ENCODE data around the gene F8. TPM values are rescaled to one million over a fixed set of nuclear protein-coding genes. Genes with fewer than 3 reads are reported as not detected.

F8 gene
- total and polyA plus RNA-seq, 2 of the 4 experiments (the other 2 are of a cell fraction) = 1.4 to 1.5 TPM

DNA sequence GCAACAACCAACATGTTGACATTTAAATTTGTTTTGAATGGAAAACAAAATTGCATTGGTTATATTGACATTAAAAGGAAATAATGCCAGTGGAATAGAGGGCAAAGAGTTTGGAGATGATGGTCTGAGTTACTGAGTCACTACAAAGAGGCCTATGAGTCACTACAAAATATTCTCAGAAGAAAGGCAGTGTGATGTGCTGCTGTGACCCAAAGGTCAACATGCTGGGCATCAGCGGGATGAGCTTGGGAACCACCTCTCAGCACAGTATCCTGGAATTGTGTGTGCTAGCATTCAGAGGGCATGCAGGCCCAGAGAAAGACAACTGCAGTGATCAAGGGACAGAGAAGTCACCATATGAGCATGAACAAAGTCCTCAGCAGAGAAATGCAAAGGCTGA, 45.6 kb upstream of the F8 start:
- no peak overlapping the region for H2AK9ac ChIP-seq (replicated peaks; ENCODE audit: low read depth, low read length, poor library complexity)
- H3K4ac ChIP-seq (ENCODE audit: low read depth, low read length) = no peak overlapping the region; the same call in 1 of the 2 replicates
- no peaks in the 10 kb centered on the region for H3K9me3 ChIP-seq (ENCODE audit: control insufficient read depth, insufficient read depth, low read length)
- CTCF ChIA-PET = no interaction called here
- H2AK5ac ChIP-seq (ENCODE audit: low read depth, low read length) = no peak overlapping the region
- H3K14ac ChIP-seq (replicated peaks; ENCODE audit: low read depth, low read length) = no peak overlapping the region
- H3K4me1 ChIP-seq (ENCODE audit: control insufficient read depth, insufficient read depth, low read length) = peaks cover 6% of the 10 kb centered on the region
- H2BK120ac ChIP-seq (ENCODE audit: low read depth, low read length) = no peak overlapping the region
- H4K20me1 ChIP-seq (ENCODE audit: insufficient read depth, low read length) = no peaks in the 10 kb centered on the region
- whole genome bisulfite sequencing, 2 experiments (ENCODE audit: extremely low coverage in 2 of 2, insufficient read length in 1 of 2) = no CpG with 5 or more reads among the region's 1 CpG
- no peaks in the 10 kb centered on the region for H3K9me1 ChIP-seq (ENCODE audit: insufficient read depth, low read length)
- TF ChIP-seq FOS (IDR thresholded peaks at IDR 0.05; ENCODE audit: low read depth, low read length) (peak; percentile 68), CHD1 (IDR thresholded peaks at IDR 0.05; ENCODE audit: low read depth, low read length) (no peak), MAZ (IDR thresholded peaks at IDR 0.05; ENCODE audit: borderline replicate concordance, low read depth, low read length) (no peak), MAFK (IDR thresholded peaks at IDR 0.05; ENCODE audit: low read depth, low read length) (no peak), BHLHE40 (IDR thresholded peaks at IDR 0.05; ENCODE audit: low read depth, low read length) (0 out of 2 replicates have a peak, but pooled peaks have one; percentile 21), RAD21 (IDR thresholded peaks at IDR 0.05; ENCODE audit: low read length) (no peak), RFX5 (IDR thresholded peaks at IDR 0.05; ENCODE audit: low read depth, low read length) (no peak)
- TF ChIP-seq, protein P1, sequence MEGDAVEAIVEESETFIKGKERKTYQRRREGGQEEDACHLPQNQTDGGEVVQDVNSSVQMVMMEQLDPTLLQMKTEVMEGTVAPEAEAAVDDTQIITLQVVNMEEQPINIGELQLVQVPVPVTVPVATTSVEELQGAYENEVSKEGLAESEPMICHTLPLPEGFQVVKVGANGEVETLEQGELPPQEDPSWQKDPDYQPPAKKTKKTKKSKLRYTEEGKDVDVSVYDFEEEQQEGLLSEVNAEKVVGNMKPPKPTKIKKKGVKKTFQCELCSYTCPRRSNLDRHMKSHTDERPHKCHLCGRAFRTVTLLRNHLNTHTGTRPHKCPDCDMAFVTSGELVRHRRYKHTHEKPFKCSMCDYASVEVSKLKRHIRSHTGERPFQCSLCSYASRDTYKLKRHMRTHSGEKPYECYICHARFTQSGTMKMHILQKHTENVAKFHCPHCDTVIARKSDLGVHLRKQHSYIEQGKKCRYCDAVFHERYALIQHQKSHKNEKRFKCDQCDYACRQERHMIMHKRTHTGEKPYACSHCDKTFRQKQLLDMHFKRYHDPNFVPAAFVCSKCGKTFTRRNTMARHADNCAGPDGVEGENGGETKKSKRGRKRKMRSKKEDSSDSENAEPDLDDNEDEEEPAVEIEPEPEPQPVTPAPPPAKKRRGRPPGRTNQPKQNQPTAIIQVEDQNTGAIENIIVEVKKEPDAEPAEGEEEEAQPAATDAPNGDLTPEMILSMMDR (conservative IDR thresholded peaks at IDR 0.05; ENCODE audit: low read depth, low read length) = no peak
- H3K23ac ChIP-seq (ENCODE audit: low read depth, low read length) = no peak overlapping the region
- H3K18ac ChIP-seq (ENCODE audit: low read depth, low read length) = no peak overlapping the region
- no peak overlapping the region for H3K9ac ChIP-seq (ENCODE audit: low read depth, low read length)
- BruUV-seq (replicated peaks) = no TSS peak
- H2BK5ac ChIP-seq (ENCODE audit: low read depth, low read length, poor library complexity, severe bottlenecking) = peak overlapping the region; percentile 1
- H3K36me3 ChIP-seq (ENCODE audit: control insufficient read depth, insufficient read depth, low read length) = no peaks in the 10 kb centered on the region
- H3K56ac ChIP-seq (ENCODE audit: extremely low read depth, insufficient read depth, low read length) = no peak overlapping the region
- dilution Hi-C loops (cut with HindIII; ENCODE audit: low sequenced_read_pairs, unreplicated experiment) = no loop called here
- H4K91ac ChIP-seq (ENCODE audit: insufficient read depth, low read depth, low read length) = no peak overlapping the region
- intact Hi-C loops (cut with micrococcal nuclease) = no loop called here
- H4K8ac ChIP-seq (ENCODE audit: low read depth in 2 of 2, low read length in 2 of 2) = no peak overlapping the region
- in situ Hi-C loops (cut with MboI; ENCODE audit: low sequenced_read_pairs) = no loop called here
- peak; percentile 70 for DNase-seq
- no peak overlapping the region for H2BK20ac ChIP-seq (ENCODE audit: low read depth, low read length)
- 0 out of 2 replicates have a peak overlapping the region, but pooled peaks have one; percentile 4 for H3K4me2 ChIP-seq (ENCODE audit: low read depth, low read length)
- H4K5ac ChIP-seq (ENCODE audit: low read depth, low read length) = no peak overlapping the region
- peaks cover 8 to 33% of the 10 kb centered on the region in 2 experiments; a peak in 3 of 4 replicates for H3K79me1 ChIP-seq (ENCODE audit: low read depth in 1 of 2, low read length in 2 of 2)
- H3K4me3 ChIP-seq (ENCODE audit: insufficient read depth, low read depth, low read length) = no peak overlapping the region
- peak overlapping the region; percentile 66 for H2AFZ ChIP-seq (replicated peaks; ENCODE audit: low read length, poor library complexity)
- ATAC-seq (ENCODE audit: low read depth) = 0 out of 2 replicates have a peak, but pooled peaks have one; percentile 4
- POLR2A ChIA-PET (ENCODE audit: unreplicated experiment) = no interaction called here
- no peak overlapping the region for H3K27ac ChIP-seq (ENCODE audit: insufficient read depth, low read length)
- no peak overlapping the region for H2BK15ac ChIP-seq (ENCODE audit: low read depth, low read length)
- H3K27me3 ChIP-seq (ENCODE audit: control insufficient read depth, insufficient read depth, low read length) = no peaks in the 10 kb centered on the region
